GM19193 (cell line): ENCODE measurements around the gene ZFYVE28.
A peak's percentile ranks its signal among the peaks of the same experiment; 100 is the strongest.

Experiments
- POLR2A ChIP-seq: IDR thresholded peaks from 4 replicates; pipeline ENCODE4 v1.6.1; 2011; ENCODE audit not compliant: insufficient read depth, insufficient read length; ENCODE audit errors: extremely low read depth

ZFYVE28 gene

GRCh38 chr4:2266821-2267220 is 151.6 kb downstream of the ZFYVE28 start:
- TF ChIP-seq POLR2A = no peak

DNA sequence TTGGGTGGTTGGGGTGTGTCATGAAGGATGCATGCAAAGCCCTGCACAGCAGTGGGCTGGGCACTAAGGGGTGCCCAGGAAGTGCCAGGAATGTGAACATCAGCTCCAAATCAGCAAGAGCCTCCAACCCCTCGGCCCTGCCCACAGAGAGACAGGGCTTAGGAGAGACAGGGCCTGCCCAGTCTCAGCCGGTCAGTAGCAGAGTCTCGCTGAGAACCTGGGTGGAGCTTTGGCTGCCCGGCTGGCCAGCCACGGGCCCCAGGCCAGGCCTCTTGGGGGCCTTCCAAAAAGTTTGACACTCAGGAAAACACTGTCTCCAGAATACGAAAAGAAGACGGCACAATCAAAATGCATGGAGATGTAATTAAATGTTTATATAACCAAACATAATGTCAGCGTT is 152.3 kb downstream of the ZFYVE28 start:
- no peak for TF ChIP-seq POLR2A

DNA sequence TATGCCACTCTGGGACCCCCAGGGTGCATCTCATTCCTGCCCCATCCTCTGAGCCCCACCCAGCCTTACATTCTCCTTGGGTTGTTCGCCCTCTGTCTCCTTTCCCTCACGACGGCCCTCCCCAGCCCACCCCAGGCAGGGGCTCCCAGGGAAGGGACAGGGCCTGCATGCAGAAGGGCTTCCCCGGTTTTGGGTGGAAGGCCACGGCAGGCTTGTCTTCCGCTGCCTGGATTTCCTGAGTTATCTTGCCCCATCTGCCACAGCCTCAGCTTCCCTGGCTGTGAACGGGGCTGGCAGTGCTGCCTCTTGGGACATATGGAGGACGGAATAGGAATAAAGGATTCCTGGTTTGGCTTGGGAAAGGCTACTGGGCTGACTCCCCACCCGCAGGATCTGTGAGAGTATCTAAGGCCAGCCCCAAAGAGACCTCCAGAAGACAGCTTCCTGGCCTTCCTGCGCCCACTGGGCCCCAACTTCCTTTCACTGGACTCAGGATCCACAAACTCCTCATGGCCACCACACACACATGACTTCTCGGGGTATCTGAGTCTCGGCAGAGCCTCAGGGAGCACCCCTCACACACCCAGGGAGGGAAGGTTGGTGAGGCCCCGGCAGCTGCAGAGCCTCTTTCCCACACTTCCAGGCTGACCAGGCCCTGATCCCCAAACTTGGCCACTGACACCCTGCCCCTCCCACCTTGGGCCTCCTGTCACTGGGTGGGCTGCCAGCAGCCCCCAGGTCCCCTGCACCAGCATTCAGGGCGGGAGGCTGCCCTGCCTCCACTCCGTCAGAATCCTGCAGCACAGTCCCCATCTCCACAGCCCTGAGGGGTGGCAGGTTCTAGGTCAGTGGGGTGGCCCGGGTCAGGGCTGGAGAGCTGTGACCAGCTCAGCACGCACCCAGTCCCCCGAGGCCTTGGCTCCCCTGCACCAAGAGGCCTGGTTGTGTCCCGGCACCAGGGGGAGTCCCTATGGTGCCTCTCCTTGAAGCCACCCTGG is 153.0 kb downstream of the ZFYVE28 start:
- TF ChIP-seq POLR2A = no peak

GRCh38 chr4:2264481-2265041 is 153.9 kb downstream of the ZFYVE28 start:
- TF ChIP-seq POLR2A = no peak

- no peak for TF ChIP-seq POLR2A
These were observed 154.5 kb downstream of the ZFYVE28 start for GRCh38 chr4:2263926-2264321.

- no peak for TF ChIP-seq POLR2A
These were observed 155.5 kb downstream of the ZFYVE28 start for GRCh38 chr4:2262944-2263250.

GRCh38 chr4:2262145-2262943 is 156.1 kb downstream of the ZFYVE28 start:
- peak; percentile 89 for TF ChIP-seq POLR2A

DNA sequence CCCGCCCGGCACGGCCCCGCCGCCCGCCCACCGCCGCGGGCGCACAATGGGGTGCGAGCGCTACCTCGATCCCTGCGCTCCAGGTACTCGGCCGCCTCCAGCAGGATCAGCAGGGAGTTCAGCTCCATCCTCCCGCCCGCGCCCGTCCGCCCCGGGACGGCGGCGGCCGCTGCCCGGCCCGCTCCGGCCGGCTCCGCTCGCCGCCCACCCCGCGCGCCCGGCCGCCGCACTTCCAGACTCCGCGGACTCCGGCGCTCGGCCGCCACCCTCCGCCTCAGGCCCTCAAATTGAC is 156.6 kb downstream of the ZFYVE28 start, which contains the start of gene MXD4:
TSS of gene MXD4 (minus strand) at position 257 of the 292 bp plus-strand sequence. CDS start at position 128, 129 bp downstream.
- no peak for TF ChIP-seq POLR2A

GRCh38 chr4:2261110-2261852 is 157.2 kb downstream of the ZFYVE28 start:
- no peak for TF ChIP-seq POLR2A

- TF ChIP-seq POLR2A = no peak
These were observed 157.9 kb downstream of the ZFYVE28 start for GRCh38 chr4:2260344-2261109.

GRCh38 chr4:2259541-2260343 is 158.7 kb downstream of the ZFYVE28 start:
- TF ChIP-seq POLR2A = no peak

GRCh38 chr4:2259036-2259540 is 159.4 kb downstream of the ZFYVE28 start:
- no peak for TF ChIP-seq POLR2A
